Measurements from ENCODE around the gene LYL1. TPM values are rescaled to one million over a fixed set of nuclear protein-coding genes. Genes with fewer than 3 reads are reported as not detected.

LYL1 gene
- total and polyA plus RNA-seq, 2 donors (not counting 1 experiment from before 2014, with no cell fraction given), result 112 to 125 TPM

DNA sequence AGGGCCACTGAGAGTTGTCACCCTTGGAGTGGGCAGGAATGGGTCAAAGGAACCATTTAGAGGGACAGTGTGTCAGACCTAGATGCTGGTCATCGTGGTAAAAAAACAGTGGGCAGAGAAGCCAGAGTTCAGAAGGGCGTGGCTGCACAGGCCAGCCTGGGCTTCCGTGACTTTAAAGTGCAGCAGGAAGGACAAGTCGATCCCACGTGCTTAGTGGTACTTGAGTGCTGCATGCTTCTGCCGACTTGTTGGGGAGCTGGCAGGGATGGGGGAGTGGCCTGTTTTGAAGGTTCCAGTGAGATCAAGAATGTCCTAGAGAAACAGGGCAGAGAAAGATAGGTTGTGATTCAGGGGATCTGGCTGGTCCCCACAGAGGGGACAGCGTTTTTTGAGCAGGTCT is 17.0 kb downstream of the LYL1 start:
- Histone ChIP-seq H3K4me2 (replicated peaks; ENCODE audit: low read depth, low read length, poor library complexity, severe bottlenecking) (no peak overlapping the region), H3K79me2 (ENCODE audit: control insufficient read depth, insufficient read depth, low read length) (no peaks in the 10 kb centered on the region), H3K27ac (ENCODE audit: low read length in 2 of 2) (no peak overlapping the region), H3K4me3 (ENCODE audit: control extremely low read depth in 1 of 5, extremely low read depth in 1 of 5, insufficient read depth in 1 of 5, low read depth in 2 of 5, low read length in 4 of 5) (no peak overlapping the region), H2AFZ (ENCODE audit: insufficient read depth, low read depth, low read length, poor library complexity, severe bottlenecking) (no peak overlapping the region), H3K36me3 (replicated peaks in 1 of 2; ENCODE audit: control extremely low read depth in 1 of 2, control insufficient read depth in 1 of 2, extremely low read depth in 1 of 2, insufficient read depth in 2 of 2, low read length in 1 of 2) (no peaks in the 10 kb centered on the region), H3K9me3 (ENCODE audit: control extremely low read depth in 1 of 3, control insufficient read depth in 2 of 3, insufficient read depth in 1 of 3, low read length in 2 of 3) (no peaks in the 10 kb centered on the region), H3K4me1 (ENCODE audit: control insufficient read depth in 2 of 2, insufficient read depth in 2 of 2, low read length in 2 of 2) (no peaks in the 10 kb centered on the region), H3K9ac (ENCODE audit: low read length) (no peak overlapping the region), H3K27me3 (replicated peaks in 1 of 4; ENCODE audit: control extremely low read depth in 1 of 4, control insufficient read depth in 3 of 4, insufficient read depth in 4 of 4, low read length in 3 of 4) (no peaks in the 10 kb centered on the region), H4K20me1 (ENCODE audit: control insufficient read depth, insufficient read depth, low read length, poor library complexity, severe bottlenecking) (no peaks in the 10 kb centered on the region)
- Mint-ChIP-seq H3K27me3 (peaks cover 4% of the 10 kb centered on the region), H3K27ac (no peak overlapping the region), H3K9me3 (ENCODE audit: insufficient read depth) (no peaks in the 10 kb centered on the region), H3K4me3 (no peak overlapping the region), H3K4me1 (no peaks in the 10 kb centered on the region)
- DNase-seq, result no peak
- no peak for ATAC-seq (ENCODE audit: low read depth)
- ChIA-PET POLR2A (interaction anchor here (0.5 kb wide), 1 partner anchor 15 kb away, joined by 6 read pairs; no protein-coding TSS in a partner anchor), CTCF (interaction anchor here (0.8 to 1.9 kb wide), 6 partner anchors 9 to 193 kb away, joined by 3 to 8 read pairs (median 4); no protein-coding TSS in a partner anchor)
- intact Hi-C loops (cut with micrococcal nuclease), result no loop called here
- 60% methylated on average over 7 of the region's 7 CpGs for WGBS (ENCODE audit: insufficient coverage)
- no peak for TF ChIP-seq EZH2 (IDR thresholded peaks at IDR 0.05; ENCODE audit: borderline replicate concordance, insufficient read depth, low read depth, low read length, poor library complexity, severe bottlenecking)
- TF ChIP-seq, protein P1, sequence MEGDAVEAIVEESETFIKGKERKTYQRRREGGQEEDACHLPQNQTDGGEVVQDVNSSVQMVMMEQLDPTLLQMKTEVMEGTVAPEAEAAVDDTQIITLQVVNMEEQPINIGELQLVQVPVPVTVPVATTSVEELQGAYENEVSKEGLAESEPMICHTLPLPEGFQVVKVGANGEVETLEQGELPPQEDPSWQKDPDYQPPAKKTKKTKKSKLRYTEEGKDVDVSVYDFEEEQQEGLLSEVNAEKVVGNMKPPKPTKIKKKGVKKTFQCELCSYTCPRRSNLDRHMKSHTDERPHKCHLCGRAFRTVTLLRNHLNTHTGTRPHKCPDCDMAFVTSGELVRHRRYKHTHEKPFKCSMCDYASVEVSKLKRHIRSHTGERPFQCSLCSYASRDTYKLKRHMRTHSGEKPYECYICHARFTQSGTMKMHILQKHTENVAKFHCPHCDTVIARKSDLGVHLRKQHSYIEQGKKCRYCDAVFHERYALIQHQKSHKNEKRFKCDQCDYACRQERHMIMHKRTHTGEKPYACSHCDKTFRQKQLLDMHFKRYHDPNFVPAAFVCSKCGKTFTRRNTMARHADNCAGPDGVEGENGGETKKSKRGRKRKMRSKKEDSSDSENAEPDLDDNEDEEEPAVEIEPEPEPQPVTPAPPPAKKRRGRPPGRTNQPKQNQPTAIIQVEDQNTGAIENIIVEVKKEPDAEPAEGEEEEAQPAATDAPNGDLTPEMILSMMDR (IDR thresholded peaks at IDR 0.05), result no peak

DNA sequence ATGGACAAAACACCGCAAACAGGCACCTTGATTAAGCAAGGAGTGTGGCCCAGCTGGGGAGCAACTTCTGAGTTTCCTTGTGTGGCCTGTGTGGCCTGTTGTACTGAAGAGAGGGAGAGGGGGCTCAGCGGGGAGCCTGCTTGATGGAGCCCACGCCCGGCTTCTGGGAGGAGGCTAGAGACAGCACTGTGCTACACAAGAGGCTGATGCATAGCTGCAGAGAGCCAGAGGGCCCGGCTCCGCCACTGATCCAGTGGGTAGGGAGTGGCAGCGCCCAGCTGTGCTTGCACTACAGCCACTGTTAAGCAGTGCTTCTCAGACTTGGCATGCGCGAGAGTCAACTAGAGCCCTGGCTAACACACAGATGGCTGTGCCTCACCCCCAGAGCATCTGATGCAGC is 19.0 kb downstream of the LYL1 start:
- H3K9me3 Mint-ChIP-seq (ENCODE audit: insufficient read depth), result no peaks in the 10 kb centered on the region
- intact Hi-C loops (cut with micrococcal nuclease), result no loop called here
- DNase-seq (no peak), ATAC-seq (ENCODE audit: low read depth) (no peak)
- no peaks in the 10 kb centered on the region for H3K79me2 ChIP-seq (ENCODE audit: control insufficient read depth, insufficient read depth, low read length)
- no peak overlapping the region for H2AFZ ChIP-seq (ENCODE audit: insufficient read depth, low read depth, low read length, poor library complexity, severe bottlenecking)
- no peaks in the 10 kb centered on the region for H3K9me3 ChIP-seq (ENCODE audit: control extremely low read depth in 1 of 3, control insufficient read depth in 2 of 3, insufficient read depth in 1 of 3, low read length in 2 of 3)
- H3K27ac Mint-ChIP-seq, result no peak overlapping the region
- H3K36me3 ChIP-seq (replicated peaks in 1 of 2; ENCODE audit: control extremely low read depth in 1 of 2, control insufficient read depth in 1 of 2, extremely low read depth in 1 of 2, insufficient read depth in 2 of 2, low read length in 1 of 2), result no peaks in the 10 kb centered on the region
- ChIA-PET POLR2A (no interaction called here), CTCF (interaction anchor here (1.4 kb wide), 1 partner anchor 22 kb away, joined by 4 read pairs; no protein-coding TSS in a partner anchor)
- no peak overlapping the region for H3K27ac ChIP-seq (ENCODE audit: low read length in 2 of 2)
- H3K27me3 Mint-ChIP-seq, result peaks cover 4% of the 10 kb centered on the region
- no peaks in the 10 kb centered on the region for H3K4me1 Mint-ChIP-seq
- H3K9ac ChIP-seq (ENCODE audit: low read length), result no peak overlapping the region
- no peak overlapping the region for H3K4me2 ChIP-seq (replicated peaks; ENCODE audit: low read depth, low read length, poor library complexity, severe bottlenecking)
- no peak for TF ChIP-seq EZH2 (IDR thresholded peaks at IDR 0.05; ENCODE audit: borderline replicate concordance, insufficient read depth, low read depth, low read length, poor library complexity, severe bottlenecking)
- TF ChIP-seq, protein P1 (IDR thresholded peaks at IDR 0.05), result no peak
- no peak overlapping the region for H3K4me3 Mint-ChIP-seq
- WGBS (ENCODE audit: insufficient coverage), result 95% methylated on average over 9 of the region's 9 CpGs
- no peaks in the 10 kb centered on the region for H3K4me1 ChIP-seq (ENCODE audit: control insufficient read depth in 2 of 2, insufficient read depth in 2 of 2, low read length in 2 of 2)
- no peak overlapping the region for H3K4me3 ChIP-seq (ENCODE audit: control extremely low read depth in 1 of 5, extremely low read depth in 1 of 5, insufficient read depth in 1 of 5, low read depth in 2 of 5, low read length in 4 of 5)
- H4K20me1 ChIP-seq (ENCODE audit: control insufficient read depth, insufficient read depth, low read length, poor library complexity, severe bottlenecking), result no peaks in the 10 kb centered on the region
- H3K27me3 ChIP-seq (replicated peaks in 1 of 4; ENCODE audit: control extremely low read depth in 1 of 4, control insufficient read depth in 3 of 4, insufficient read depth in 4 of 4, low read length in 3 of 4), result no peaks in the 10 kb centered on the region
